Fibroblast of lung (primary cell): ENCODE results near the gene MFN1.

Source experiments
- EZH2 ChIP-seq: IDR thresholded peaks from 2 replicates; pipeline ENCODE4 v1.5.1; 2012; ENCODE audit warnings: low read length, control low read depth, mild to moderate bottlenecking; ENCODE audit errors: missing control alignments
- TF ChIP-seq, protein P1 (sequence below), 2 donors: IDR thresholded peaks in 1 of 2; conservative IDR thresholded peaks in 1 of 2; 1 replicate in 1 of 2; 2 replicates in 1 of 2; pipeline ENCODE4 v1.5.1; 2011 to 2012; ENCODE audit warnings: low read length in 2 of 2, control low read depth in 1 of 2, inconsistent platforms in 1 of 2, low read depth in 1 of 2, mild to moderate bottlenecking in 1 of 2

DNA sequence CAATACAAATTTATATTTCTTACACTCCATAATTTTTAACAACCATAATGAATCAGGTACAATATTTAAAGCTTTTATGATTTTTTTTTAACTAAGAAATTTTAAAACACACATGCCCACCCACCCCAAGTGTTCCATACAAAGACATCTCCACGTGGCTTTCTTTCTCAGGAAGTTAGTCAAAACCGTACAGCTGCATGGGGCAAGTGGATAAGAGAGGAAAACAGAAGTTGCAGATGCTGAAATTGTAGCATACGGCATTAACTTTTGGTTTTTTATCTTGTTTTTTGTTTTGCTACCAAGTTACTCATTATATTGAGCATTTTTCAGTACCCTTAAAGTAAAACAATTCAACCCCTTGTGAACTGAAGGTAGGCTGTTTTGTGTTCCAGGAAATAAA, 89.0 kb downstream of the MFN1 start:
- TF ChIP-seq, protein P1, sequence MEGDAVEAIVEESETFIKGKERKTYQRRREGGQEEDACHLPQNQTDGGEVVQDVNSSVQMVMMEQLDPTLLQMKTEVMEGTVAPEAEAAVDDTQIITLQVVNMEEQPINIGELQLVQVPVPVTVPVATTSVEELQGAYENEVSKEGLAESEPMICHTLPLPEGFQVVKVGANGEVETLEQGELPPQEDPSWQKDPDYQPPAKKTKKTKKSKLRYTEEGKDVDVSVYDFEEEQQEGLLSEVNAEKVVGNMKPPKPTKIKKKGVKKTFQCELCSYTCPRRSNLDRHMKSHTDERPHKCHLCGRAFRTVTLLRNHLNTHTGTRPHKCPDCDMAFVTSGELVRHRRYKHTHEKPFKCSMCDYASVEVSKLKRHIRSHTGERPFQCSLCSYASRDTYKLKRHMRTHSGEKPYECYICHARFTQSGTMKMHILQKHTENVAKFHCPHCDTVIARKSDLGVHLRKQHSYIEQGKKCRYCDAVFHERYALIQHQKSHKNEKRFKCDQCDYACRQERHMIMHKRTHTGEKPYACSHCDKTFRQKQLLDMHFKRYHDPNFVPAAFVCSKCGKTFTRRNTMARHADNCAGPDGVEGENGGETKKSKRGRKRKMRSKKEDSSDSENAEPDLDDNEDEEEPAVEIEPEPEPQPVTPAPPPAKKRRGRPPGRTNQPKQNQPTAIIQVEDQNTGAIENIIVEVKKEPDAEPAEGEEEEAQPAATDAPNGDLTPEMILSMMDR (conservative IDR thresholded peaks at IDR 0.05 in 1 of 2, IDR thresholded peaks at IDR 0.05 in 1 of 2; ENCODE audit: low read depth in 1 of 2, low read length in 2 of 2): no peak
- no peak for TF ChIP-seq EZH2
